Measurements from ENCODE around the gene LCE1C. TPM values are rescaled to one million over a fixed set of nuclear protein-coding genes. Genes with fewer than 3 reads are reported as not detected.

LCE1C gene
- total and polyA plus RNA-seq, 2 of the 4 experiments (the other 2 are of a cell fraction): not detected

DNA sequence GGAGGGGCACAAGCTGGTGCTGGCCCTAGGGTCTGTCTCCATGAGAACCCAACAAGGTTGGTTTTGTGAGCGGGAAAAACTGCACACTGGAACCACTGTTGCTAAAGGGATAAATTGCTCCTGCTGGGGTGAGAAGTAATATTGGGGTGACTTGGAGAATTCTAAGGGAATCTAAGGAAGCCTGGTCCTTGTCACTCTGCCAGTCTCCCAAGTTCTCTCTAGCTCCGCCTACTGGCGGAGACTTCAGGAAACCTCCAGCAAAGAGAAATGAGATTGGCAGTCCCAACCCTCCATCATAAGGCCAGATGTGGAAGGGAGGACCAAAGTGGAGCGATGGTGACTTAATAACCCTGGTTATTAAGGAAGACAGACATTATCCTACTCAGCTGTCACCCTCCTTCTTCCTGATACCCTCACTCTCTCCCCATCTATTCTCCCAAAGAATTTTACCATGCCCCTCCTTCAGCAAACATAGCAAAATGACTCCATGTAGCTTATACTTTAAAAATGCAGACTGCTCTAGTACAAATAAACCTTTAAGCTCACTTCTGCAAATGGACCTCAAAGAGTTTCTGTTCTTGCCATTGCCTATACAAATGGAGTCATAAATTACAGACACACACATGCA, 28.8 kb downstream of the LCE1C start:
- no peak overlapping the region for H3K56ac ChIP-seq (ENCODE audit: extremely low read depth, insufficient read depth, low read length)
- H3K4me2 ChIP-seq (ENCODE audit: low read depth, low read length): no peak overlapping the region
- H3K9me3 ChIP-seq (ENCODE audit: control insufficient read depth, insufficient read depth, low read length): no peaks in the 10 kb centered on the region
- H4K91ac ChIP-seq (ENCODE audit: insufficient read depth, low read depth, low read length): no peak overlapping the region
- H3K9me1 ChIP-seq (ENCODE audit: insufficient read depth, low read length): no peaks in the 10 kb centered on the region
- no peak overlapping the region for H3K23ac ChIP-seq (ENCODE audit: low read depth, low read length)
- no peak overlapping the region for H3K14ac ChIP-seq (replicated peaks; ENCODE audit: low read depth, low read length)
- H4K5ac ChIP-seq (ENCODE audit: low read depth, low read length): no peak overlapping the region
- no peak overlapping the region for H4K8ac ChIP-seq (ENCODE audit: low read depth in 2 of 2, low read length in 2 of 2)
- H3K36me3 ChIP-seq (ENCODE audit: control insufficient read depth, insufficient read depth, low read length): no peaks in the 10 kb centered on the region
- H2AK9ac ChIP-seq (replicated peaks; ENCODE audit: low read depth, low read length, poor library complexity): no peak overlapping the region
- H3K4ac ChIP-seq (ENCODE audit: low read depth, low read length): no peak overlapping the region
- WGBS, 2 experiments (ENCODE audit: extremely low coverage in 2 of 2, insufficient read length in 1 of 2): 60% methylated on average over 1 of the region's 4 CpGs; no CpG with 5 or more reads in 1 of the 2 experiments
- POLR2A ChIA-PET (ENCODE audit: unreplicated experiment): no interaction called here
- no peak overlapping the region for H2BK5ac ChIP-seq (ENCODE audit: low read depth, low read length, poor library complexity, severe bottlenecking)
- H3K18ac ChIP-seq (ENCODE audit: low read depth, low read length): no peak overlapping the region
- TF ChIP-seq, protein P1, sequence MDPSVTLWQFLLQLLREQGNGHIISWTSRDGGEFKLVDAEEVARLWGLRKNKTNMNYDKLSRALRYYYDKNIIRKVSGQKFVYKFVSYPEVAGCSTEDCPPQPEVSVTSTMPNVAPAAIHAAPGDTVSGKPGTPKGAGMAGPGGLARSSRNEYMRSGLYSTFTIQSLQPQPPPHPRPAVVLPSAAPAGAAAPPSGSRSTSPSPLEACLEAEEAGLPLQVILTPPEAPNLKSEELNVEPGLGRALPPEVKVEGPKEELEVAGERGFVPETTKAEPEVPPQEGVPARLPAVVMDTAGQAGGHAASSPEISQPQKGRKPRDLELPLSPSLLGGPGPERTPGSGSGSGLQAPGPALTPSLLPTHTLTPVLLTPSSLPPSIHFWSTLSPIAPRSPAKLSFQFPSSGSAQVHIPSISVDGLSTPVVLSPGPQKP (IDR thresholded peaks at IDR 0.05; ENCODE audit: borderline replicate concordance, low read depth, low read length): no peak
- TF ChIP-seq SMC3 (IDR thresholded peaks at IDR 0.05; ENCODE audit: low read depth, low read length) (peak; percentile 31; the same call in 1 of the 2 replicates), NFE2L2 (IDR thresholded peaks at IDR 0.05; ENCODE audit: low read depth, low read length) (no peak), RCOR1 (IDR thresholded peaks at IDR 0.05; ENCODE audit: insufficient replicate concordance, low read length) (no peak)
- TF ChIP-seq, protein P2, sequence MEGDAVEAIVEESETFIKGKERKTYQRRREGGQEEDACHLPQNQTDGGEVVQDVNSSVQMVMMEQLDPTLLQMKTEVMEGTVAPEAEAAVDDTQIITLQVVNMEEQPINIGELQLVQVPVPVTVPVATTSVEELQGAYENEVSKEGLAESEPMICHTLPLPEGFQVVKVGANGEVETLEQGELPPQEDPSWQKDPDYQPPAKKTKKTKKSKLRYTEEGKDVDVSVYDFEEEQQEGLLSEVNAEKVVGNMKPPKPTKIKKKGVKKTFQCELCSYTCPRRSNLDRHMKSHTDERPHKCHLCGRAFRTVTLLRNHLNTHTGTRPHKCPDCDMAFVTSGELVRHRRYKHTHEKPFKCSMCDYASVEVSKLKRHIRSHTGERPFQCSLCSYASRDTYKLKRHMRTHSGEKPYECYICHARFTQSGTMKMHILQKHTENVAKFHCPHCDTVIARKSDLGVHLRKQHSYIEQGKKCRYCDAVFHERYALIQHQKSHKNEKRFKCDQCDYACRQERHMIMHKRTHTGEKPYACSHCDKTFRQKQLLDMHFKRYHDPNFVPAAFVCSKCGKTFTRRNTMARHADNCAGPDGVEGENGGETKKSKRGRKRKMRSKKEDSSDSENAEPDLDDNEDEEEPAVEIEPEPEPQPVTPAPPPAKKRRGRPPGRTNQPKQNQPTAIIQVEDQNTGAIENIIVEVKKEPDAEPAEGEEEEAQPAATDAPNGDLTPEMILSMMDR (conservative IDR thresholded peaks at IDR 0.05; ENCODE audit: low read depth, low read length): peak; percentile 32; the same call in 1 of the 2 replicates
- no peaks in the 10 kb centered on the region for H4K20me1 ChIP-seq (ENCODE audit: insufficient read depth, low read length)
- no peaks in the 10 kb centered on the region for H3K27me3 ChIP-seq (ENCODE audit: control insufficient read depth, insufficient read depth, low read length)
- H2AFZ ChIP-seq (replicated peaks; ENCODE audit: low read length, poor library complexity): no peak overlapping the region
- no peaks in the 10 kb centered on the region for H3K79me1 ChIP-seq (ENCODE audit: low read depth in 1 of 2, low read length in 2 of 2)
- dilution Hi-C loops (cut with HindIII; ENCODE audit: low sequenced_read_pairs, unreplicated experiment): no loop called here
- H2BK20ac ChIP-seq (ENCODE audit: low read depth, low read length): no peak overlapping the region
- H2BK15ac ChIP-seq (ENCODE audit: low read depth, low read length): no peak overlapping the region
- intact Hi-C loops (cut with micrococcal nuclease): no loop called here
- H3K4me3 ChIP-seq (ENCODE audit: insufficient read depth, low read depth, low read length): no peak overlapping the region
- H3K27ac ChIP-seq (ENCODE audit: insufficient read depth, low read length): no peak overlapping the region
- in situ Hi-C loops (cut with MboI; ENCODE audit: low sequenced_read_pairs): no loop called here
- no peak for ATAC-seq (ENCODE audit: low read depth)
- DNase-seq: no peak
- no TSS peak for BruUV-seq (replicated peaks)
- H2AK5ac ChIP-seq (ENCODE audit: low read depth, low read length): no peak overlapping the region
- H3K4me1 ChIP-seq (ENCODE audit: control insufficient read depth, insufficient read depth, low read length): no peaks in the 10 kb centered on the region
- no peak overlapping the region for H2BK120ac ChIP-seq (ENCODE audit: low read depth, low read length)
- CTCF ChIA-PET: no interaction called here
- no peak overlapping the region for H3K9ac ChIP-seq (ENCODE audit: low read depth, low read length)

Data from IMR-90 (cell line).